Measurements from ENCODE around the gene STRIP1. TPM values are rescaled to one million over a fixed set of nuclear protein-coding genes. Genes with fewer than 3 reads are reported as not detected.

The STRIP1 gene
- total and polyA plus RNA-seq, 5 experiments from 2014 or later: 17.8 to 86.5 (median 26.8) TPM

- no peak for DNase-seq
- no peak for ATAC-seq
- H3K4me1 Mint-ChIP-seq: peaks cover 0 to 1% (median 0%) of the 10 kb centered on the region in 4 donors
- H3K9me3 Mint-ChIP-seq: no peaks in the 10 kb centered on the region
- H3K27ac Mint-ChIP-seq: no peak overlapping the region
- H3K27me3 Mint-ChIP-seq: peaks cover 9 to 32% (median 19%) of the 10 kb centered on the region in 5 donors
- POLR2A ChIA-PET: no interaction called here
- no peak overlapping the region for H3K4me3 Mint-ChIP-seq
- H3K36me3 Mint-ChIP-seq: no peaks in the 10 kb centered on the region
Measured at GRCh38 chr1:110094931-110095654, 60.7 kb downstream of the STRIP1 start.

GRCh38 chr1:110097507-110098221 is 63.2 kb downstream of the STRIP1 start:
- no peak overlapping the region for H3K4me3 Mint-ChIP-seq
- H3K27ac Mint-ChIP-seq: no peak overlapping the region
- DNase-seq (no peak), ATAC-seq (no peak)
- H3K9me3 Mint-ChIP-seq: no peaks in the 10 kb centered on the region
- no peaks in the 10 kb centered on the region for H3K36me3 Mint-ChIP-seq
- H3K4me1 Mint-ChIP-seq: peaks cover 0 to 9% (median under 1%) of the 10 kb centered on the region in 4 donors
- peaks cover 4 to 28% (median 16%) of the 10 kb centered on the region in 5 donors for H3K27me3 Mint-ChIP-seq
- POLR2A ChIA-PET: interaction anchor here (0.8 kb wide), 1 partner anchor 25 kb away, joined by 3 read pairs; no protein-coding TSS in a partner anchor

- Mint-ChIP-seq H3K27me3 (peaks cover 3 to 25% (median 16%) of the 10 kb centered on the region in 5 donors), H3K4me1 (peaks cover 0 to 10% (median 0%) of the 10 kb centered on the region in 4 donors), H3K36me3 (no peaks in the 10 kb centered on the region), H3K9me3 (no peaks in the 10 kb centered on the region), H3K27ac (no peak overlapping the region), H3K4me3 (no peak overlapping the region)
- POLR2A ChIA-PET: no interaction called here
- DNase-seq (no peak), ATAC-seq (no peak)
Measured at GRCh38 chr1:110098222-110099026, 64.0 kb downstream of the STRIP1 start.

- ATAC-seq (no peak), DNase-seq (no peak)
- H3K9me3 Mint-ChIP-seq: no peaks in the 10 kb centered on the region
- no peak overlapping the region for H3K4me3 Mint-ChIP-seq
- H3K27me3 Mint-ChIP-seq: peaks cover 3 to 23% (median 12%) of the 10 kb centered on the region in 5 donors
- H3K36me3 Mint-ChIP-seq: no peaks in the 10 kb centered on the region
- H3K27ac Mint-ChIP-seq: no peak overlapping the region
- H3K4me1 Mint-ChIP-seq: peaks cover 0 to 10% (median 0%) of the 10 kb centered on the region in 4 donors
- POLR2A ChIA-PET: no interaction called here
Measured at GRCh38 chr1:110100335-110100734, 65.9 kb downstream of the STRIP1 start.

- peaks cover 0 to 10% (median 0%) of the 10 kb centered on the region in 4 donors for H3K4me1 Mint-ChIP-seq
- H3K27me3 Mint-ChIP-seq: peaks cover 0 to 9% (median 7%) of the 10 kb centered on the region in 5 donors
- ATAC-seq (no peak), DNase-seq (no peak)
- H3K9me3 Mint-ChIP-seq: no peaks in the 10 kb centered on the region
- H3K4me3 Mint-ChIP-seq: peak overlapping the region in 1 of 10 donors; percentile 15
- H3K36me3 Mint-ChIP-seq: no peaks in the 10 kb centered on the region
- peak overlapping the region in 1 of 10 donors; percentile 11 for H3K27ac Mint-ChIP-seq
- POLR2A ChIA-PET: interaction anchor here (1.3 kb wide), 1 partner anchor 13 kb away, joined by 3 read pairs; no protein-coding TSS in a partner anchor
Measured at GRCh38 chr1:110102081-110102480, 67.7 kb downstream of the STRIP1 start.

Other genes with a start within 250 kb of the STRIP1 start
- gene CSF1, start 123.8 kb upstream of the STRIP1 start, total RNA-seq: under 1 TPM; 0.27 to 0.44 TPM
- gene CSF1, start 123.8 kb upstream of the STRIP1 start, polyA plus RNA-seq: 1 to 10 TPM in 2 of 3 donors, under 1 TPM in 1; 0.68 to 1.6 (median 1.1) TPM
- 10 to 100 TPM; 37.8 to 38.1 TPM for gene AHCYL1, start 49.9 kb upstream of the STRIP1 start, total RNA-seq
- 10 to 100 TPM; 36.8 to 38.6 (median 38.1) TPM for gene AHCYL1, start 49.9 kb upstream of the STRIP1 start, polyA plus RNA-seq
- gene ALX3, start 36.0 kb downstream of the STRIP1 start, total RNA-seq: not detected
- not detected for gene ALX3, start 36.0 kb downstream of the STRIP1 start, polyA plus RNA-seq
- not detected for gene UBL4B, start 77.8 kb downstream of the STRIP1 start, total RNA-seq
- not detected for gene UBL4B, start 77.8 kb downstream of the STRIP1 start, polyA plus RNA-seq
- not detected for gene SLC6A17, start 115.9 kb downstream of the STRIP1 start, total RNA-seq
- not detected for gene SLC6A17, start 115.9 kb downstream of the STRIP1 start, polyA plus RNA-seq
- gene KCNC4, start 175.7 kb downstream of the STRIP1 start, total RNA-seq: 10 to 100 TPM; 11.9 to 12.7 TPM
- gene KCNC4, start 175.7 kb downstream of the STRIP1 start, polyA plus RNA-seq: 1 to 10 TPM in 2 of 3 donors, under 1 TPM in 1; 0.90 to 3.1 (median 1.9) TPM